SK-N-SH treated with all-trans-retinoic acid at 6 μM for 48 hours (cell line): ENCODE results near the gene MYCT1.

Experiments
- ATAC-seq: fragments of 200-7000 bp; cut with Tn5 transposase; 3 replicates; pipeline ENCODE4 v1.9.1; 2020; ENCODE audit warnings: mild to moderate bottlenecking, moderate library complexity
- ARNTL ChIP-seq: fragments of 450-650 bp; formaldehyde crosslinking; IDR thresholded peaks from 2 replicates; pipeline ENCODE4 v1.5.0; 2020; ENCODE audit warnings: low read depth, mild to moderate bottlenecking, moderate library complexity, borderline replicate concordance
- BACH2 ChIP-seq: fragments of 250-450 bp; sonication (Bioruptor Pico); IDR thresholded peaks from 2 replicates; pipeline ENCODE4 v1.9.0; 2021; ENCODE audit warnings: mild to moderate bottlenecking, borderline replicate concordance
- CREB5 ChIP-seq: fragments of 250-450 bp; sonication (Bioruptor Pico); IDR thresholded peaks from 2 replicates; pipeline ENCODE4 v1.5.1; 2020; ENCODE audit warnings: low read depth, mild to moderate bottlenecking, moderate library complexity
- CSDC2 ChIP-seq: fragments of 250-450 bp; sonication (Bioruptor Pico); IDR thresholded peaks from 2 replicates; pipeline ENCODE4 v1.5.0; 2020; ENCODE audit warnings: mild to moderate bottlenecking, moderate library complexity
- ESRRG ChIP-seq: fragments of 250-450 bp; sonication (Bioruptor Pico); IDR thresholded peaks from 2 replicates; pipeline ENCODE4 v1.6.1; 2021; ENCODE audit warnings: mild to moderate bottlenecking
- GLIS3 ChIP-seq: fragments of 250-450 bp; sonication (Bioruptor Pico); IDR thresholded peaks from 2 replicates; pipeline ENCODE4 v1.5.0; 2020; ENCODE audit warnings: mild to moderate bottlenecking, moderate library complexity
- ISL1 ChIP-seq: fragments of 250-450 bp; sonication (Bioruptor Pico); IDR thresholded peaks from 2 replicates; pipeline ENCODE4 v2.1.2; 2022; ENCODE audit warnings: mild to moderate bottlenecking, moderate library complexity
- PATZ1 ChIP-seq: fragments of 250-450 bp; sonication (Bioruptor Pico); IDR thresholded peaks from 2 replicates; pipeline ENCODE4 v1.8.0; 2020; ENCODE audit warnings: mild to moderate bottlenecking, moderate library complexity, borderline replicate concordance
- POU6F1 ChIP-seq: fragments of 250-450 bp; sonication (Bioruptor Pico); IDR thresholded peaks from 2 replicates; pipeline ENCODE4 v1.8.0; 2021; ENCODE audit warnings: low read depth, mild to moderate bottlenecking, moderate library complexity, borderline replicate concordance
- PPARA ChIP-seq: fragments of 250-450 bp; sonication (Bioruptor Pico); IDR thresholded peaks from 2 replicates; pipeline ENCODE4 v1.5.0; 2020; ENCODE audit warnings: mild to moderate bottlenecking, borderline replicate concordance
- RARB ChIP-seq: fragments of 250-450 bp; sonication (Bioruptor Pico); IDR thresholded peaks from 2 replicates; pipeline ENCODE4 v1.8.0; 2021; ENCODE audit warnings: mild to moderate bottlenecking, moderate library complexity
- SNAI2 ChIP-seq: fragments of 250-450 bp; sonication (Bioruptor Pico); IDR thresholded peaks from 2 replicates; pipeline ENCODE4 v1.5.0; 2020; ENCODE audit warnings: mild to moderate bottlenecking, moderate library complexity
- TOX ChIP-seq: fragments of 250-450 bp; sonication (Bioruptor Pico); IDR thresholded peaks from 2 replicates; pipeline ENCODE4 v1.8.0; 2021; ENCODE audit warnings: mild to moderate bottlenecking, moderate library complexity, borderline replicate concordance
- ZC3H10 ChIP-seq: fragments of 250-450 bp; sonication (Bioruptor Pico); IDR thresholded peaks from 2 replicates; pipeline ENCODE4 v1.5.1; 2021; ENCODE audit warnings: mild to moderate bottlenecking, moderate library complexity
- ZFP3 ChIP-seq: fragments of 250-450 bp; sonication (Bioruptor Pico); IDR thresholded peaks from 2 replicates; pipeline ENCODE4 v1.5.0; 2020; ENCODE audit warnings: mild to moderate bottlenecking, moderate library complexity
- ZFP30 ChIP-seq: fragments of 450-650 bp; formaldehyde crosslinking; IDR thresholded peaks from 2 replicates; pipeline ENCODE4 v1.5.0; 2022; ENCODE audit warnings: mild to moderate bottlenecking, moderate library complexity
- ZNF565 ChIP-seq: fragments of 450-650 bp; formaldehyde crosslinking; conservative IDR thresholded peaks from 2 replicates; pipeline ENCODE4 v1.5.0; 2020; ENCODE audit warnings: low read depth, mild to moderate bottlenecking, moderate library complexity
- ZNF70 ChIP-seq: fragments of 450-650 bp; formaldehyde crosslinking; IDR thresholded peaks from 2 replicates; pipeline ENCODE4 v1.5.0; 2020; ENCODE audit warnings: mild to moderate bottlenecking, moderate library complexity
- ZNF8 ChIP-seq: fragments of 450-650 bp; formaldehyde crosslinking; IDR thresholded peaks from 2 replicates; pipeline ENCODE4 v1.5.0; 2020; ENCODE audit warnings: mild to moderate bottlenecking, moderate library complexity
- TF ChIP-seq, protein P1 (sequence below): fragments of 250-450 bp; sonication (Bioruptor Pico); IDR thresholded peaks from 2 replicates; pipeline ENCODE4 v1.5.0; 2020; ENCODE audit warnings: mild to moderate bottlenecking, moderate library complexity
- TF ChIP-seq, protein P2 (sequence below): fragments of 250-450 bp; sonication (Bioruptor Pico); IDR thresholded peaks from 2 replicates; pipeline ENCODE4 v1.5.1; 2021; ENCODE audit warnings: mild to moderate bottlenecking, moderate library complexity

The MYCT1 gene

GRCh38 chr6:152697634-152698033, at the start of gene MYCT1:
Gene MYCT1, plus strand, starts transcription at chr6:152697897. Its CDS starts 6 bp downstream, at chr6:152697903.
- TF ChIP-seq RARB (CRISPR knock-in tag) (no peak), GLIS3 (CRISPR knock-in tag) (no peak)
- ATAC-seq: no peak; the same call in 2 of the 3 replicates

DNA sequence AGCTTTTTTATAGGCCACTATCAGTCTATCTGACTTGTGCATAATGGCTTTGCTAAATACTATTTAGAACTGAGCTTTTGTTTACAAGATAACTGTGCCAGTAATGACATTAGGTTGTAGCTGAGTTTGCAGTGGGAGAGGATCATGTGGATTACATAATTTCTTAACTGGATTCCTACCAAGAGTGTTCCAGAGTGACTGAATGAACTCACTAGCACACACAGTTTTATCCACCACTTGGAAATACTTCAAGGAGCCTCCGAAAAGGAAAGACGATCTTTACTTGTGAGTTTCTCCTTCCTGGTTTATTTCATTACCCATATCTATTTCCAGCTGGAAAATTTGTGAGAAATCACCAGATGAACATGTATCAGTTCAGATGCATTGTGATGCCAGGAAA, 49.6 kb upstream of the MYCT1 start:
- TF ChIP-seq ARNTL (no peak), SNAI2 (no peak), ZNF70 (CRISPR knock-in tag) (no peak), CSDC2 (CRISPR knock-in tag) (no peak), PATZ1 (CRISPR knock-in tag) (no peak), ISL1 (CRISPR knock-in tag) (no peak), CREB5 (CRISPR knock-in tag) (no peak), PPARA (CRISPR knock-in tag) (no peak), ZNF8 (no peak), ESRRG (CRISPR knock-in tag) (no peak), ZFP30 (CRISPR knock-in tag) (no peak), POU6F1 (no peak), ZFP3 (CRISPR knock-in tag) (no peak), ZC3H10 (CRISPR knock-in tag) (no peak), TOX (CRISPR knock-in tag) (no peak), BACH2 (no peak), RARB (CRISPR knock-in tag) (no peak)
- TF ChIP-seq, protein P1, sequence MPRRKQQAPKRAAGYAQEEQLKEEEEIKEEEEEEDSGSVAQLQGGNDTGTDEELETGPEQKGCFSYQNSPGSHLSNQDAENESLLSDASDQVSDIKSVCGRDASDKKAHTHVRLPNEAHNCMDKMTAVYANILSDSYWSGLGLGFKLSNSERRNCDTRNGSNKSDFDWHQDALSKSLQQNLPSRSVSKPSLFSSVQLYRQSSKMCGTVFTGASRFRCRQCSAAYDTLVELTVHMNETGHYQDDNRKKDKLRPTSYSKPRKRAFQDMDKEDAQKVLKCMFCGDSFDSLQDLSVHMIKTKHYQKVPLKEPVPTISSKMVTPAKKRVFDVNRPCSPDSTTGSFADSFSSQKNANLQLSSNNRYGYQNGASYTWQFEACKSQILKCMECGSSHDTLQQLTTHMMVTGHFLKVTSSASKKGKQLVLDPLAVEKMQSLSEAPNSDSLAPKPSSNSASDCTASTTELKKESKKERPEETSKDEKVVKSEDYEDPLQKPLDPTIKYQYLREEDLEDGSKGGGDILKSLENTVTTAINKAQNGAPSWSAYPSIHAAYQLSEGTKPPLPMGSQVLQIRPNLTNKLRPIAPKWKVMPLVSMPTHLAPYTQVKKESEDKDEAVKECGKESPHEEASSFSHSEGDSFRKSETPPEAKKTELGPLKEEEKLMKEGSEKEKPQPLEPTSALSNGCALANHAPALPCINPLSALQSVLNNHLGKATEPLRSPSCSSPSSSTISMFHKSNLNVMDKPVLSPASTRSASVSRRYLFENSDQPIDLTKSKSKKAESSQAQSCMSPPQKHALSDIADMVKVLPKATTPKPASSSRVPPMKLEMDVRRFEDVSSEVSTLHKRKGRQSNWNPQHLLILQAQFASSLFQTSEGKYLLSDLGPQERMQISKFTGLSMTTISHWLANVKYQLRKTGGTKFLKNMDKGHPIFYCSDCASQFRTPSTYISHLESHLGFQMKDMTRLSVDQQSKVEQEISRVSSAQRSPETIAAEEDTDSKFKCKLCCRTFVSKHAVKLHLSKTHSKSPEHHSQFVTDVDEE (CRISPR knock-in tag): no peak
- ATAC-seq: no peak

DNA sequence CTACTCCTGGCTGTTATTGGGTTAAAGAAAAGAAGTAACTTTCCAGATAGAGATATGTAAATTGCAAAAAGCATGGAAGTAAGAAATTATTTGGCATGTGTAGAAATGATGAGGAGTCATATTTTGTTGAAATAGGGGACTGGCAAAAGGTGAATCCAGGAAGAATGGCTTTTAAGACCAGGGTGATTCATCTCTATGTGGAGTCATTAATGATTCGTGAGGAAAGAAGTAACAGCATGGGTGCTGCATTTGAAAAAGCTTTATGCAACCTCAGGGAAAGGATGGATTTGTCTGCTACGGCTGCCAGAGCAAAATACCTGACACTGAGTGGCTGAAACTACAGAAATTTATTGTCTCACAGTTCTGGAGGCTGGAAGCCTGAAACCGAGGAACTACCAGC, 45.7 kb upstream of the MYCT1 start:
- TF ChIP-seq TOX (CRISPR knock-in tag) (no peak), ZFP3 (CRISPR knock-in tag) (no peak), ZC3H10 (CRISPR knock-in tag) (no peak), ZNF565 (no peak), ISL1 (CRISPR knock-in tag) (no peak), GLIS3 (CRISPR knock-in tag) (no peak), BACH2 (no peak), RARB (CRISPR knock-in tag) (no peak)
- TF ChIP-seq, protein P2, sequence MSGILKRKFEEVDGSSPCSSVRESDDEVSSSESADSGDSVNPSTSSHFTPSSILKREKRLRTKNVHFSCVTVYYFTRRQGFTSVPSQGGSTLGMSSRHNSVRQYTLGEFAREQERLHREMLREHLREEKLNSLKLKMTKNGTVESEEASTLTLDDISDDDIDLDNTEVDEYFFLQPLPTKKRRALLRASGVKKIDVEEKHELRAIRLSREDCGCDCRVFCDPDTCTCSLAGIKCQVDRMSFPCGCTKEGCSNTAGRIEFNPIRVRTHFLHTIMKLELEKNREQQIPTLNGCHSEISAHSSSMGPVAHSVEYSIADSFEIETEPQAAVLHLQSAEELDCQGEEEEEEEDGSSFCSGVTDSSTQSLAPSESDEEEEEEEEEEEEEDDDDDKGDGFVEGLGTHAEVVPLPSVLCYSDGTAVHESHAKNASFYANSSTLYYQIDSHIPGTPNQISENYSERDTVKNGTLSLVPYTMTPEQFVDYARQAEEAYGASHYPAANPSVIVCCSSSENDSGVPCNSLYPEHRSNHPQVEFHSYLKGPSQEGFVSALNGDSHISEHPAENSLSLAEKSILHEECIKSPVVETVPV (CRISPR knock-in tag): no peak
- TF ChIP-seq, protein P1 (CRISPR knock-in tag): no peak
- no peak for ATAC-seq
